ENCODE data around the gene BCAS3. TPM values are rescaled to one million over a fixed set of nuclear protein-coding genes. Genes with fewer than 3 reads are reported as not detected.

Gene BCAS3
- total RNA-seq, 1 donor from 2014 or later: 14.5 TPM

- Histone ChIP-seq H3K27me3 (ENCODE audit: insufficient read depth, low read length) (no peaks in the 10 kb centered on the region), H3K4me1 (ENCODE audit: insufficient read depth, low read length) (peaks cover 6% of the 10 kb centered on the region), H3K27ac (ENCODE audit: low read depth, low read length) (peak overlapping the region; percentile 71), H3K4me2 (ENCODE audit: low read length) (peak overlapping the region; percentile 94), H3K9ac (ENCODE audit: low read length) (peak overlapping the region; percentile 88), H3K36me3 (ENCODE audit: insufficient read depth, low read length) (no peaks in the 10 kb centered on the region), H2AFZ (ENCODE audit: low read depth, low read length) (peak overlapping the region; percentile 87), H4K20me1 (ENCODE audit: insufficient read depth, low read length) (no peaks in the 10 kb centered on the region), H3K79me2 (ENCODE audit: insufficient read depth, low read length) (no peaks in the 10 kb centered on the region), H3K4me3 (ENCODE audit: insufficient read depth, low read depth, low read length) (peak overlapping the region; percentile 81), H3K9me3 (ENCODE audit: insufficient read depth, low read depth, low read length) (no peaks in the 10 kb centered on the region)
- H3K4me1 Mint-ChIP-seq (ENCODE audit: low read depth, unreplicated experiment): peaks cover 8% of the 10 kb centered on the region
- H3K4me3 Mint-ChIP-seq (ENCODE audit: unreplicated experiment): peak overlapping the region; percentile 99
- H3K27ac Mint-ChIP-seq (ENCODE audit: unreplicated experiment): peak overlapping the region; percentile 91
- no peaks in the 10 kb centered on the region for H3K27me3 Mint-ChIP-seq (ENCODE audit: low read depth, unreplicated experiment)
- peaks cover 1% of the 10 kb centered on the region for H3K9me3 Mint-ChIP-seq (ENCODE audit: unreplicated experiment)
- FAIRE-seq (no peak), DNase-seq (ENCODE audit: low read depth) (no peak)
- TF ChIP-seq EZH2 (IDR thresholded peaks at IDR 0.05; ENCODE audit: insufficient read depth, low read length) (no peak), CTCF (IDR thresholded peaks at IDR 0.05; ENCODE audit: insufficient read depth, low read depth, low read length) (no peak)
- H3K36me3 Mint-ChIP-seq (ENCODE audit: low read depth, unreplicated experiment): no peaks in the 10 kb centered on the region
Observed at GRCh38 chr17:60676758-60677307, 818 bp upstream of the BCAS3 start.

GRCh38 chr17:60678118-60678444 is 430 bp downstream of the BCAS3 start:
- Mint-ChIP-seq H3K4me3 (ENCODE audit: unreplicated experiment) (peak overlapping the region; percentile 99), H3K4me1 (ENCODE audit: low read depth, unreplicated experiment) (peaks cover 8% of the 10 kb centered on the region), H3K27me3 (ENCODE audit: low read depth, unreplicated experiment) (no peaks in the 10 kb centered on the region), H3K27ac (ENCODE audit: unreplicated experiment) (peak overlapping the region; percentile 91), H3K36me3 (ENCODE audit: low read depth, unreplicated experiment) (no peaks in the 10 kb centered on the region), H3K9me3 (ENCODE audit: unreplicated experiment) (peaks cover 1% of the 10 kb centered on the region)
- H3K9ac ChIP-seq (ENCODE audit: low read length): peak overlapping the region; percentile 88
- no peak for TF ChIP-seq EZH2 (IDR thresholded peaks at IDR 0.05; ENCODE audit: insufficient read depth, low read length)
- TF ChIP-seq CTCF (IDR thresholded peaks at IDR 0.05; ENCODE audit: insufficient read depth, low read depth, low read length): no peak
- DNase-seq (ENCODE audit: low read depth) (no peak), FAIRE-seq (no peak)
- no peak overlapping the region for H3K27ac ChIP-seq (ENCODE audit: low read depth, low read length)
- no peaks in the 10 kb centered on the region for H3K79me2 ChIP-seq (ENCODE audit: insufficient read depth, low read length)
- H4K20me1 ChIP-seq (ENCODE audit: insufficient read depth, low read length): no peaks in the 10 kb centered on the region
- peak overlapping the region; percentile 81 for H3K4me3 ChIP-seq (ENCODE audit: insufficient read depth, low read depth, low read length)
- H3K9me3 ChIP-seq (ENCODE audit: insufficient read depth, low read depth, low read length): no peaks in the 10 kb centered on the region
- H3K4me1 ChIP-seq (ENCODE audit: insufficient read depth, low read length): peaks cover 6% of the 10 kb centered on the region
- H2AFZ ChIP-seq (ENCODE audit: low read depth, low read length): peak overlapping the region; percentile 89
- no peaks in the 10 kb centered on the region for H3K27me3 ChIP-seq (ENCODE audit: insufficient read depth, low read length)
- no peaks in the 10 kb centered on the region for H3K36me3 ChIP-seq (ENCODE audit: insufficient read depth, low read length)
- peak overlapping the region; percentile 94 for H3K4me2 ChIP-seq (ENCODE audit: low read length)

- TF ChIP-seq EZH2 (IDR thresholded peaks at IDR 0.05; ENCODE audit: insufficient read depth, low read length) (no peak), CTCF (IDR thresholded peaks at IDR 0.05; ENCODE audit: insufficient read depth, low read depth, low read length) (no peak)
- Histone ChIP-seq H3K27ac (ENCODE audit: low read depth, low read length) (no peak overlapping the region), H3K36me3 (ENCODE audit: insufficient read depth, low read length) (peaks cover 4% of the 10 kb centered on the region), H3K4me1 (ENCODE audit: insufficient read depth, low read length) (peaks cover 6% of the 10 kb centered on the region), H3K9ac (ENCODE audit: low read length) (no peak overlapping the region), H3K4me2 (ENCODE audit: low read length) (no peak overlapping the region), H4K20me1 (ENCODE audit: insufficient read depth, low read length) (no peaks in the 10 kb centered on the region), H3K9me3 (ENCODE audit: insufficient read depth, low read depth, low read length) (no peaks in the 10 kb centered on the region), H3K79me2 (ENCODE audit: insufficient read depth, low read length) (no peaks in the 10 kb centered on the region), H3K27me3 (ENCODE audit: insufficient read depth, low read length) (no peaks in the 10 kb centered on the region), H3K4me3 (ENCODE audit: insufficient read depth, low read depth, low read length) (no peak overlapping the region), H2AFZ (ENCODE audit: low read depth, low read length) (no peak overlapping the region)
- H3K9me3 Mint-ChIP-seq (ENCODE audit: unreplicated experiment): peaks cover 1% of the 10 kb centered on the region
- no peaks in the 10 kb centered on the region for H3K36me3 Mint-ChIP-seq (ENCODE audit: low read depth, unreplicated experiment)
- H3K27me3 Mint-ChIP-seq (ENCODE audit: low read depth, unreplicated experiment): no peaks in the 10 kb centered on the region
- peak overlapping the region; percentile 66 for H3K4me3 Mint-ChIP-seq (ENCODE audit: unreplicated experiment)
- peaks cover 8% of the 10 kb centered on the region for H3K4me1 Mint-ChIP-seq (ENCODE audit: low read depth, unreplicated experiment)
- DNase-seq (ENCODE audit: low read depth) (no peak), FAIRE-seq (no peak)
- H3K27ac Mint-ChIP-seq (ENCODE audit: unreplicated experiment): no peak overlapping the region
Observed at GRCh38 chr17:60679287-60679686, 1.6 kb downstream of the BCAS3 start.
